B cell (primary cell): ENCODE data around the gene DGCR2. TPM values are rescaled to one million over a fixed set of nuclear protein-coding genes. Genes with fewer than 3 reads are reported as not detected.

Source experiments
- ATAC-seq: fragments of 200-7000 bp; cut with Tn5 transposase; one replicate; pipeline ENCODE4 v1.10.0; 2021; ENCODE audit warnings: low read depth, mild to moderate bottlenecking, moderate number of reproducible peaks, moderate library complexity
- CTCF ChIA-PET: fragments of 350-600 bp; sonication (Branson Sonifier 250); formaldehyde crosslinking; loops from one replicate; lab custom pipeline; 2021; ENCODE audit warnings: antibody characterized with exemption, inconsistent platforms; lab: Charles Lee
- POLR2A ChIA-PET: fragments of 350-600 bp; sonication (Branson Sonifier 250); formaldehyde crosslinking; loops from one replicate; lab custom pipeline; 2021; ENCODE audit warnings: antibody characterized with exemption; lab: Charles Lee
- DNase-seq: peaks from one replicate; pipeline ENCODE4 v3.0.0; 2013
- H2AFZ ChIP-seq: 2 replicates; pipeline ENCODE4 v1.6.1; 2012; ENCODE audit warnings: mild to moderate bottlenecking, low read depth, low read length; ENCODE audit not compliant: insufficient read depth, poor library complexity, severe bottlenecking
- H3K27ac ChIP-seq, 2 donors: 1 replicate in 1 of 2; 2 replicates in 1 of 2; pipeline ENCODE4 v1.5.1; 2012 to 2013; ENCODE audit warnings: low read length in 2 of 2, mild to moderate bottlenecking in 2 of 2, moderate library complexity in 1 of 2
- H3K27me3 ChIP-seq, 4 experiments: fragments of 200-600 bp in 1 of 4; sonication (generic) in 1 of 4; replicated peaks in 1 of 4; 1 replicate in 2 of 4; 2 replicates in 2 of 4; pipeline versions ENCODE4 v1.6.1 to v1.7.0; 2013 to 2016; ENCODE audit warnings: low read length in 3 of 4, mild to moderate bottlenecking in 2 of 4, mixed read lengths in 1 of 4, moderate library complexity in 1 of 4; ENCODE audit not compliant: insufficient read depth in 4 of 4, control insufficient read depth in 3 of 4; ENCODE audit errors: control extremely low read depth in 1 of 4
- H3K36me3 ChIP-seq, 2 experiments: replicated peaks in 1 of 2; 1 replicate in 1 of 2; 2 replicates in 1 of 2; pipeline versions ENCODE4 v1.6.1 to v1.7.1; 2013; ENCODE audit warnings: low read length in 1 of 2; ENCODE audit not compliant: insufficient read depth in 2 of 2, control insufficient read depth in 1 of 2; ENCODE audit errors: control extremely low read depth in 1 of 2, extremely low read depth in 1 of 2
- H3K4me1 ChIP-seq, 2 donors: fragments of 200-600 bp in 1 of 2; sonication (generic) in 1 of 2; 1 replicate in 1 of 2; 2 replicates in 1 of 2; pipeline versions ENCODE4 v1.5.1 to v1.6.1; 2013 to 2017; ENCODE audit warnings: low read length in 2 of 2; ENCODE audit not compliant: control insufficient read depth in 2 of 2, insufficient read depth in 2 of 2
- H3K4me2 ChIP-seq: replicated peaks from 2 replicates; pipeline ENCODE3; 2012; ENCODE audit warnings: mild to moderate bottlenecking, low read depth, low read length; ENCODE audit not compliant: poor library complexity, severe bottlenecking
- H3K4me3 ChIP-seq, 5 experiments: fragments of 200-600 bp in 1 of 5; sonication (generic) in 1 of 5; 1 replicate in 3 of 5; 2 replicates in 2 of 5; pipeline versions ENCODE4 v1.5.1 to v1.7.0; 2011 to 2016; ENCODE audit warnings: low read length in 4 of 5, mild to moderate bottlenecking in 4 of 5, low read depth in 2 of 5, control low read depth in 1 of 5, moderate library complexity in 1 of 5; ENCODE audit not compliant: insufficient read depth in 1 of 5; ENCODE audit errors: control extremely low read depth in 1 of 5, extremely low read depth in 1 of 5
- H3K79me2 ChIP-seq: fragments of 200-600 bp; sonication (generic); one replicate; pipeline ENCODE4 v1.6.0; 2016; ENCODE audit warnings: low read length; ENCODE audit not compliant: control insufficient read depth, insufficient read depth
- H3K9ac ChIP-seq: fragments of 200-600 bp; sonication (generic); 2 replicates; pipeline ENCODE4 v1.6.1; 2017; ENCODE audit warnings: mild to moderate bottlenecking, low read length, moderate library complexity
- H3K9me3 ChIP-seq, 3 donors: one replicate each; pipeline versions ENCODE4 v1.6.1 to v1.7.1; 2013; ENCODE audit warnings: low read length in 2 of 3; ENCODE audit not compliant: control insufficient read depth in 2 of 3, insufficient read depth in 1 of 3; ENCODE audit errors: control extremely low read depth in 1 of 3
- H4K20me1 ChIP-seq: 2 replicates; pipeline ENCODE4 v1.6.0; 2012; ENCODE audit warnings: mild to moderate bottlenecking, low read length; ENCODE audit not compliant: insufficient read depth, control insufficient read depth, poor library complexity, severe bottlenecking
- H3K27ac Mint-ChIP-seq: one replicate; pipeline ENCODE4 v1.8.0; 2021; ENCODE audit warnings: mixed read lengths
- H3K27me3 Mint-ChIP-seq: one replicate; pipeline ENCODE4 v1.8.0; 2021; ENCODE audit warnings: mixed read lengths
- H3K4me1 Mint-ChIP-seq: one replicate; pipeline ENCODE4 v1.8.0; 2021; ENCODE audit warnings: mixed read lengths
- H3K4me3 Mint-ChIP-seq: one replicate; pipeline ENCODE4 v1.8.0; 2021; ENCODE audit warnings: mixed read lengths
- H3K9me3 Mint-ChIP-seq: one replicate; pipeline ENCODE4 v1.8.0; 2022; ENCODE audit warnings: mixed read lengths; ENCODE audit not compliant: insufficient read depth
- EZH2 ChIP-seq: IDR thresholded peaks from 2 replicates; pipeline ENCODE4 v1.6.1; 2012; ENCODE audit warnings: borderline replicate concordance, low read depth, mild to moderate bottlenecking, moderate library complexity, low read length; ENCODE audit not compliant: insufficient read depth, poor library complexity, severe bottlenecking
- WGBS: methylation state at CpG from one replicate; pipeline ENCODE4 v1.1.5; 2013; ENCODE audit warnings: missing lambda C conversion rate; ENCODE audit not compliant: insufficient coverage; 5-methylcytosine and 5-hydroxymethylcytosine counted together
- intact Hi-C: fragments of 100-400 bp; cut with micrococcal nuclease; formaldehyde crosslinking; loops from one replicate; pipeline ENCODE4 v1.10.0; 2022
- polyA plus RNA-seq: library from polyadenylated mRNA; depleted of rRNA; stranded (reverse); fragments of >200 nt; gene quantifications from 2 replicates; pipeline ENCODE4 v1.2.3, GENCODE V29; 2012
- total RNA-seq, 2 donors: library from RNA; stranded (reverse); fragments of 120-200 nt in 1 of 2; gene quantifications; 1 replicate in 1 of 2; 2 replicates in 1 of 2; pipeline versions ENCODE4 v1.2.3 to v1.2.4, GENCODE V29; 2013 to 2022
- TF ChIP-seq, protein P1 (sequence below): fragments of 200-600 bp; IDR thresholded peaks from one replicate; pipeline ENCODE4 v1.8.0; 2022; ENCODE audit warnings: antibody characterized with exemption, mild to moderate bottlenecking

DGCR2 gene
- total and polyA plus RNA-seq, 2 donors (not counting 1 experiment from before 2014, with no cell fraction given): 28.8 to 49.5 TPM

DNA sequence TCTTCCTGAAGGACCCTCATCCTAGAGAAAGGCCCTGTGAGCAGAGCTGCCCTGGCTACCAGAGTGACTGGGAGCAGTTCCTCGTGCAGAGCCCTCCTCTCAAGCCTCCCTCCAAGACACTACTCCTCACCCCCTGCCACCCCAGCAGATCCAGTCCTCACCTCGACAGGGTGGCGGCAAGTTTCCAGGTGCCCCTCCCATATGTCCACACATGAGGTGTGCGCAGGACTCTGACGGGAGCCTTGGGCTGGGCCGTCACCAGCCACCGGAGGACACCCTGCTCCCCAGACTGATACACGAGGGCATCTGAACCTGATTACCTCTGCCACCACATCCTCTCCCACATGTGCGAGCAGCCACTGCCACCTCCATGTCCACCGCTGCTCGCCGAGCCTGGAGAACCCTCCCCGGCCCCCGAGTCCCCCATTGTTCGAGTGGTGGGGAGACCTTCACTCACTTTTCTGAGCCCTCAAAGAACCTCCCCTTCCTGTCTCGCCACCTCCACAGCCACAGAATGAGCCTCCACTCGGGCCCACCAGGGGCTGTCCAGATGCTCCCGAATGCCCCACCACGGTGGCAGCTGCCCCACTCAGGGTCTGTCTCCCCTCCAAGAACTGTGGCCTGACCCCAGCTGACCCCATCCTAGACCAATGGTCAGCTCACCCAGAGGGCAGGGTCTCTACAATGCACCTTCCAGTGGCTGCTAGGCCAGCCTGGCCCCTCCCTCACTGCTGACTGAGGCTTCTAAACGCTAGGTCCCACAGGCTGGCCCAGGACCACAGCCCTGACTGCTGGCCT, 62.5 kb downstream of the DGCR2 start:
- ChIA-PET CTCF (no interaction called here), POLR2A (no interaction called here)
- H3K4me3 Mint-ChIP-seq: no peak overlapping the region
- H3K4me2 ChIP-seq: no peak overlapping the region
- no peak overlapping the region for H3K4me3 ChIP-seq
- TF ChIP-seq EZH2: no peak
- TF ChIP-seq, protein P1, sequence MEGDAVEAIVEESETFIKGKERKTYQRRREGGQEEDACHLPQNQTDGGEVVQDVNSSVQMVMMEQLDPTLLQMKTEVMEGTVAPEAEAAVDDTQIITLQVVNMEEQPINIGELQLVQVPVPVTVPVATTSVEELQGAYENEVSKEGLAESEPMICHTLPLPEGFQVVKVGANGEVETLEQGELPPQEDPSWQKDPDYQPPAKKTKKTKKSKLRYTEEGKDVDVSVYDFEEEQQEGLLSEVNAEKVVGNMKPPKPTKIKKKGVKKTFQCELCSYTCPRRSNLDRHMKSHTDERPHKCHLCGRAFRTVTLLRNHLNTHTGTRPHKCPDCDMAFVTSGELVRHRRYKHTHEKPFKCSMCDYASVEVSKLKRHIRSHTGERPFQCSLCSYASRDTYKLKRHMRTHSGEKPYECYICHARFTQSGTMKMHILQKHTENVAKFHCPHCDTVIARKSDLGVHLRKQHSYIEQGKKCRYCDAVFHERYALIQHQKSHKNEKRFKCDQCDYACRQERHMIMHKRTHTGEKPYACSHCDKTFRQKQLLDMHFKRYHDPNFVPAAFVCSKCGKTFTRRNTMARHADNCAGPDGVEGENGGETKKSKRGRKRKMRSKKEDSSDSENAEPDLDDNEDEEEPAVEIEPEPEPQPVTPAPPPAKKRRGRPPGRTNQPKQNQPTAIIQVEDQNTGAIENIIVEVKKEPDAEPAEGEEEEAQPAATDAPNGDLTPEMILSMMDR: no peak
- H3K27me3 ChIP-seq: no peaks in the 10 kb centered on the region
- no peak overlapping the region for H3K27ac ChIP-seq
- H3K4me1 ChIP-seq: no peaks in the 10 kb centered on the region
- H3K9me3 ChIP-seq: no peaks in the 10 kb centered on the region
- 98% methylated on average over 20 of the region's 20 CpGs for WGBS
- no peak overlapping the region for H3K9ac ChIP-seq
- peaks cover 4 to 79% of the 10 kb centered on the region in 2 experiments for H3K36me3 ChIP-seq
- no peaks in the 10 kb centered on the region for H3K9me3 Mint-ChIP-seq
- no peaks in the 10 kb centered on the region for H3K27me3 Mint-ChIP-seq
- H3K4me1 Mint-ChIP-seq: no peaks in the 10 kb centered on the region
- DNase-seq (no peak), ATAC-seq (no peak)
- H2AFZ ChIP-seq: no peak overlapping the region
- H3K79me2 ChIP-seq: peaks cover 13% of the 10 kb centered on the region
- no peak overlapping the region for H3K27ac Mint-ChIP-seq
- intact Hi-C loops: no loop called here
- peaks cover 27% of the 10 kb centered on the region for H4K20me1 ChIP-seq

DNA sequence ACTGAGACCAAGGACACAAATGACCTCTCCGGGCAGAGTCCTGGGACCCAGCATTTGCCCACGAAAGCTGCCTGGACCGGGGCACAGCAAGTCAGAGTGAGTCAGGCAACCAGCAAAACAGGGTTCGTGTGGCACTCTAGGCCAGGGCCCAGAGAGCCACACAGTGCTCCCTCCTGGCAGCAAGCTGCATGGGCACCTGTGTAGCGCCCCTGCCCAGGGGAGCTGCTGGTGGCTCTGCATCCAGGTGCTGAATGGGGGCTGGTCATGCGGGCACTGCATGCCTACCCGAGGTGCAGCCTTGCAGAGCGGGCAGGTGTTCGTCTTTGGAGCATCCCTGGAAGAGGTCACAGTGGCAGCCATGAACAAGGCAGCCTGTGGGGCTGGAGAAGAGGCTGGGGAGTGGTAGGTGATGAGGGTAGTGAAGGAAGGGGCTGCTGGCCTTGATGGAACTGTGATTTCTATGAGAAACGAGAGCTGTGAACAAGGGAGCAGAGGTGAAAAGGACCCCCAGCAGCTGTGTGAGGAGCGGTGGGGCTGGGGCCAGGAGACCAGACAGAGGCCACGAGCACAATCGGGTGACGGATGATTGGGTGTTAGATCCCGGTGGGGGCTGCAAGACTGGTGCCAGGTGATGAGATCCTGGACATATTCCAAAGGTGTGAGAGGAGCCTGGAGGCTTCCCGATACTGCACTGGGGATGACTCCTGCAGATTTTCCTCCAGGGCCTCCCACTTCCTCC, 63.3 kb downstream of the DGCR2 start:
- Histone ChIP-seq H3K4me2 (no peak overlapping the region), H3K27ac (no peak overlapping the region), H4K20me1 (peaks cover 19% of the 10 kb centered on the region), H3K9me3 (no peaks in the 10 kb centered on the region), H3K36me3 (peaks cover 4 to 76% of the 10 kb centered on the region in 2 experiments), H3K79me2 (peaks cover 8% of the 10 kb centered on the region), H3K27me3 (no peaks in the 10 kb centered on the region), H2AFZ (no peak overlapping the region), H3K4me3 (no peak overlapping the region), H3K9ac (no peak overlapping the region), H3K4me1 (no peaks in the 10 kb centered on the region)
- DNase-seq (no peak), ATAC-seq (no peak)
- no peaks in the 10 kb centered on the region for H3K4me1 Mint-ChIP-seq
- no peaks in the 10 kb centered on the region for H3K27me3 Mint-ChIP-seq
- ChIA-PET CTCF (no interaction called here), POLR2A (no interaction called here)
- no peak overlapping the region for H3K27ac Mint-ChIP-seq
- 97% methylated on average over 15 of the region's 16 CpGs for WGBS
- H3K4me3 Mint-ChIP-seq: no peak overlapping the region
- intact Hi-C loops: no loop called here
- TF ChIP-seq, protein P1: no peak
- TF ChIP-seq EZH2: no peak
- no peaks in the 10 kb centered on the region for H3K9me3 Mint-ChIP-seq
